ENCODE measurements around the gene C1orf174.

Gene C1orf174

GRCh38 chr1:3940081-3940753 is 40.1 kb upstream of the C1orf174 start:
- Histone ChIP-seq H4K20me1 (ENCODE audit: low read depth, low read length) (no peaks in the 10 kb centered on the region), H3K4me3 (ENCODE audit: insufficient read depth, low read length, poor library complexity, severe bottlenecking) (no peak overlapping the region), H2AFZ (ENCODE audit: low read depth, low read length, severe bottlenecking) (no peak overlapping the region), H3K79me2 (ENCODE audit: insufficient read depth, low read length) (no peaks in the 10 kb centered on the region), H3K9me2 (replicated peaks; ENCODE audit: insufficient read depth, low read length) (no peaks in the 10 kb centered on the region), H3K36me3 (ENCODE audit: low read length) (no peaks in the 10 kb centered on the region), H3K9me3 (ENCODE audit: insufficient read depth, low read length) (no peaks in the 10 kb centered on the region), H3K4me2 (ENCODE audit: low read depth, low read length, poor library complexity, severe bottlenecking) (no peak overlapping the region), H3K9ac (ENCODE audit: low read length) (no peak overlapping the region), H3F3A (ENCODE audit: insufficient read depth) (no peaks in the 10 kb centered on the region), H3K27ac (ENCODE audit: low read depth, low read length) (no peak overlapping the region), H3K27me3 (ENCODE audit: low read length) (no peaks in the 10 kb centered on the region)
- TF ChIP-seq, protein P1, sequence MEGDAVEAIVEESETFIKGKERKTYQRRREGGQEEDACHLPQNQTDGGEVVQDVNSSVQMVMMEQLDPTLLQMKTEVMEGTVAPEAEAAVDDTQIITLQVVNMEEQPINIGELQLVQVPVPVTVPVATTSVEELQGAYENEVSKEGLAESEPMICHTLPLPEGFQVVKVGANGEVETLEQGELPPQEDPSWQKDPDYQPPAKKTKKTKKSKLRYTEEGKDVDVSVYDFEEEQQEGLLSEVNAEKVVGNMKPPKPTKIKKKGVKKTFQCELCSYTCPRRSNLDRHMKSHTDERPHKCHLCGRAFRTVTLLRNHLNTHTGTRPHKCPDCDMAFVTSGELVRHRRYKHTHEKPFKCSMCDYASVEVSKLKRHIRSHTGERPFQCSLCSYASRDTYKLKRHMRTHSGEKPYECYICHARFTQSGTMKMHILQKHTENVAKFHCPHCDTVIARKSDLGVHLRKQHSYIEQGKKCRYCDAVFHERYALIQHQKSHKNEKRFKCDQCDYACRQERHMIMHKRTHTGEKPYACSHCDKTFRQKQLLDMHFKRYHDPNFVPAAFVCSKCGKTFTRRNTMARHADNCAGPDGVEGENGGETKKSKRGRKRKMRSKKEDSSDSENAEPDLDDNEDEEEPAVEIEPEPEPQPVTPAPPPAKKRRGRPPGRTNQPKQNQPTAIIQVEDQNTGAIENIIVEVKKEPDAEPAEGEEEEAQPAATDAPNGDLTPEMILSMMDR (IDR thresholded peaks at IDR 0.05; ENCODE audit: insufficient read depth, low read length, poor library complexity, severe bottlenecking) = no peak
- no peak for TF ChIP-seq EZH2phosphoT487 (conservative IDR thresholded peaks at IDR 0.05; ENCODE audit: low read length)

DNA sequence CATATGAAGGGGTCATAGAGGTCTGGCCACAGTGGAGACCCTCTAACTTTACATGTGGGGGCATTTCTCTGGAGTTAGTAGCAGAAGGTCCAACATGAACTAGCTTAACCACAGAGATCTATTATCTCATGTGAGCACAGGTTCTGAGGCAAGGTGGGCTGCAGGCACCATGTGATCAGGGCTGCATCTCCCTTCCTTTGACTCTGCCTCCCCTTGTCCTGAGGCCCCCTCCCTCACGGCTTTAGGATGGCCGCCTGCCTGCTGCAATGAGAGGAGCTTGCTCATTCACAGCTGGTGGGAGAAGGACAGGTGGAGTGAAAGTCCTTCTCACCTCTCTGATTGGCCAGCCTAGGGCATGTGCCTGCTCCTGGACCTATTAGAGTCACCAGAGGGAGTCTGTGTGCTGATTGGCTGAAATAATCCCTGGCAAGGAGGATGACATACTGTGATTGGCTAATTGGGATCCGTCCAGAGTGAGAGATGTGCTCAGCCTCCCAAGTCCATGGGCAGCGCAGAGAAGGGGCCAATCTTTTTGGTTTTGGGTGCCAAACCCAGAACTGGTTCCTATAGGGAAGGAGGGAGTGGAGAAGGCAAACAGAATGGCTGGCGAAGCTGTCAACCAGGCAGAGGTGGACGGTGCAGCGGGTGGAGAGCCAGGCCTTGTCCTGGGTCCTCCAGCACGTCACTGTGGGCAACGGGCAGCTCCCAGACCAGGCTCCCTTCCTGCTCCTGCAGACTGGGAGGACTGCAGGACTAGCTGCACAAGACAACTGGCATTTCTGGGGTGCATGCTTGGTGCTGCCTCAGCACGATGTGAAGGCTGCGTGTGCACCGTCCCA is 39.4 kb upstream of the C1orf174 start:
- H3K36me3 ChIP-seq (ENCODE audit: low read length) = no peaks in the 10 kb centered on the region
- no peak overlapping the region for H3K27ac ChIP-seq (ENCODE audit: low read depth, low read length)
- no peaks in the 10 kb centered on the region for H3K27me3 ChIP-seq (ENCODE audit: low read length)
- no peak overlapping the region for H3K4me3 ChIP-seq (ENCODE audit: insufficient read depth, low read length, poor library complexity, severe bottlenecking)
- H3K9me3 ChIP-seq (ENCODE audit: insufficient read depth, low read length) = no peaks in the 10 kb centered on the region
- H3K9me2 ChIP-seq (replicated peaks; ENCODE audit: insufficient read depth, low read length) = no peaks in the 10 kb centered on the region
- H2AFZ ChIP-seq (ENCODE audit: low read depth, low read length, severe bottlenecking) = no peak overlapping the region
- TF ChIP-seq, protein P1 (IDR thresholded peaks at IDR 0.05; ENCODE audit: insufficient read depth, low read length, poor library complexity, severe bottlenecking) = no peak
- TF ChIP-seq EZH2phosphoT487 (conservative IDR thresholded peaks at IDR 0.05; ENCODE audit: low read length) = no peak
- H3K4me2 ChIP-seq (ENCODE audit: low read depth, low read length, poor library complexity, severe bottlenecking) = no peak overlapping the region
- H4K20me1 ChIP-seq (ENCODE audit: low read depth, low read length) = no peaks in the 10 kb centered on the region
- no peaks in the 10 kb centered on the region for H3F3A ChIP-seq (ENCODE audit: insufficient read depth)
- H3K9ac ChIP-seq (ENCODE audit: low read length) = no peak overlapping the region
- H3K79me2 ChIP-seq (ENCODE audit: insufficient read depth, low read length) = no peaks in the 10 kb centered on the region

GRCh38 chr1:3932156-3932919 is 32.3 kb upstream of the C1orf174 start:
- Histone ChIP-seq H3K9me2 (replicated peaks; ENCODE audit: insufficient read depth, low read length) (no peaks in the 10 kb centered on the region), H3K4me2 (ENCODE audit: low read depth, low read length, poor library complexity, severe bottlenecking) (no peak overlapping the region), H3K27me3 (ENCODE audit: low read length) (no peaks in the 10 kb centered on the region), H3K36me3 (ENCODE audit: low read length) (no peaks in the 10 kb centered on the region), H3K9me3 (ENCODE audit: insufficient read depth, low read length) (no peaks in the 10 kb centered on the region), H3K79me2 (ENCODE audit: insufficient read depth, low read length) (no peaks in the 10 kb centered on the region), H4K20me1 (ENCODE audit: low read depth, low read length) (no peaks in the 10 kb centered on the region), H3F3A (ENCODE audit: insufficient read depth) (peaks cover 8% of the 10 kb centered on the region; the same call in 1 of the 2 replicates), H2AFZ (ENCODE audit: low read depth, low read length, severe bottlenecking) (no peak overlapping the region), H3K9ac (ENCODE audit: low read length) (no peak overlapping the region), H3K27ac (ENCODE audit: low read depth, low read length) (no peak overlapping the region), H3K4me3 (ENCODE audit: insufficient read depth, low read length, poor library complexity, severe bottlenecking) (no peak overlapping the region)
- no peak for TF ChIP-seq EZH2phosphoT487 (conservative IDR thresholded peaks at IDR 0.05; ENCODE audit: low read length)
- TF ChIP-seq, protein P1 (IDR thresholded peaks at IDR 0.05; ENCODE audit: insufficient read depth, low read length, poor library complexity, severe bottlenecking) = no peak
